ENCODE data around the gene FIGN.

Gene FIGN

DNA sequence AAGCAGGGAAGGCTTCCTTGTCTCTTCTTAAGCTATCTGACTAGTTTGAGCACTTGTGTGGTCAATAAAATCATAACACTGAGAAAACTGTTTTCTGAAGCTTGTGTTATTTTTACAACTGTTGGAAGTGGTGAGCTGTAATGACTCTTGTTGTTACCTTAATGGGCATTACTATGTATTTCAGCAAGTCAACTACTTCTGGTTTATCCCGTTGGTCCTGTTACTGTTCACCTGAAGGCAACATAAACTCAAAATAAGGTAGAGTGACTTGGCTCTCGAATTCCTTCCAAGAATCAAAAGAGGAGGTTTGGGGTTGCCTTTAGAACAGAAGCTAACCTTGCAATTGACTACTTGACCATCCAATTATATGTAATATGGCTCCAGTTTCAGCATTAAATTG lies 23.2 kb upstream of the FIGN start:
- no peak for TF ChIP-seq EZH2phosphoT487 (IDR thresholded peaks at IDR 0.05; ENCODE audit: low read depth)
- no peak for TF ChIP-seq CTCF (IDR thresholded peaks at IDR 0.05; ENCODE audit: low read depth, low read length)
- no peak overlapping the region for H3K9ac ChIP-seq (ENCODE audit: low read length)
- no peaks in the 10 kb centered on the region for H3K4me1 ChIP-seq (ENCODE audit: low read length)
- no peaks in the 10 kb centered on the region for H3K27me3 ChIP-seq (ENCODE audit: low read depth, low read length)
- H3K9me3 ChIP-seq (ENCODE audit: insufficient read depth, low read length), result no peaks in the 10 kb centered on the region
- H3K27ac ChIP-seq (ENCODE audit: low read length), result no peak overlapping the region
- H3K36me3 ChIP-seq (replicated peaks; ENCODE audit: low read depth, low read length), result no peaks in the 10 kb centered on the region
- no peak overlapping the region for H3K4me2 ChIP-seq (ENCODE audit: low read length)
- no peak overlapping the region for H2AFZ ChIP-seq (ENCODE audit: low read depth, low read length)
- H4K20me1 ChIP-seq (ENCODE audit: insufficient read depth, low read length), result no peaks in the 10 kb centered on the region
- no peak overlapping the region for H3K4me3 ChIP-seq (ENCODE audit: low read length)
- H3K79me2 ChIP-seq (ENCODE audit: low read length), result no peaks in the 10 kb centered on the region

DNA sequence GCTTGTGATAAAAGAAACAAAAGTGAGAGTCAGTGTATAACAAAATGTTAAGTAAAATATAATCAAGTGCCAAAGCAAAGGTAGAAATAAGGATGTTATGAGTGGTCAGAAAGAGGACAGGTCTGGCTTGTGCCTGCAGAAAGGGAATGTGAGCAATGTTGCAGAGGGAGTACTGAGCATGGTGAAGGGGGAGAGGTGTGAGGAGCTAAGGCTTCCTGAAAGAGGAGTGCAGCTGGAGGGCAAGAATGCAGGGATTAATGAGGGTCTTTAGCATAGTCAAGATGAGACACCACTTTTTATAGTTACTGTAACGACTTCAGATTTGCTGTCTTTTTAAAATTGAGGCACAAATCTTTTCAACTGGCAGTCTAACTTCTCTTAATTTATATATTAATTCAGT lies 22.0 kb upstream of the FIGN start:
- Histone ChIP-seq H3K4me3 (ENCODE audit: low read length) (no peak overlapping the region), H4K20me1 (ENCODE audit: insufficient read depth, low read length) (no peaks in the 10 kb centered on the region), H3K27ac (ENCODE audit: low read length) (no peak overlapping the region), H2AFZ (ENCODE audit: low read depth, low read length) (no peak overlapping the region), H3K9ac (ENCODE audit: low read length) (no peak overlapping the region), H3K4me1 (ENCODE audit: low read length) (no peaks in the 10 kb centered on the region), H3K79me2 (ENCODE audit: low read length) (no peaks in the 10 kb centered on the region), H3K27me3 (ENCODE audit: low read depth, low read length) (no peaks in the 10 kb centered on the region), H3K36me3 (replicated peaks; ENCODE audit: low read depth, low read length) (no peaks in the 10 kb centered on the region), H3K4me2 (ENCODE audit: low read length) (no peak overlapping the region), H3K9me3 (ENCODE audit: insufficient read depth, low read length) (no peaks in the 10 kb centered on the region)
- TF ChIP-seq CTCF (IDR thresholded peaks at IDR 0.05; ENCODE audit: low read depth, low read length) (no peak), EZH2phosphoT487 (IDR thresholded peaks at IDR 0.05; ENCODE audit: low read depth) (no peak)

DNA sequence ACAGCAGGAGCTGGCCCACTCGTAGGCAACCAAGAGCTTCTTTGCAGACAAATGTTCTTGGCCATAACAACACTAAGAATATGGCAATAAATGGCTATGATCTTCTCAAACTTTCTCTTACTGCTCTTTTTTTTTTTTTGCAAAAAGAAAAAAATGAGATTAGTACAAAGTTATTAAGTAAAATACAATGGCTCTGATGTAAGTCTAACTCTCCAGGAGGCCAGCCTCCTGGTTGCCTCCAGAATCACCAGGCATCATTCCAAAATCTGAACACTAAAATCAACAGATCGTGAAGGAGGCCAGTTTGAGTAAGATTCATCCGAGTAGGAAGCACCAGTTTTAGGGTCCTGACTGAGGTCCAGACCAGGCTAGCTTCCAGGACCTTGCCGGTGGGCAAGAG lies 20.8 kb upstream of the FIGN start:
- H3K4me1 ChIP-seq (ENCODE audit: low read length), result no peaks in the 10 kb centered on the region
- H3K4me2 ChIP-seq (ENCODE audit: low read length), result no peak overlapping the region
- no peaks in the 10 kb centered on the region for H3K27me3 ChIP-seq (ENCODE audit: low read depth, low read length)
- no peak overlapping the region for H2AFZ ChIP-seq (ENCODE audit: low read depth, low read length)
- no peak overlapping the region for H3K9ac ChIP-seq (ENCODE audit: low read length)
- no peaks in the 10 kb centered on the region for H4K20me1 ChIP-seq (ENCODE audit: insufficient read depth, low read length)
- H3K27ac ChIP-seq (ENCODE audit: low read length), result no peak overlapping the region
- no peaks in the 10 kb centered on the region for H3K9me3 ChIP-seq (ENCODE audit: insufficient read depth, low read length)
- no peaks in the 10 kb centered on the region for H3K36me3 ChIP-seq (replicated peaks; ENCODE audit: low read depth, low read length)
- no peaks in the 10 kb centered on the region for H3K79me2 ChIP-seq (ENCODE audit: low read length)
- no peak overlapping the region for H3K4me3 ChIP-seq (ENCODE audit: low read length)
- no peak for TF ChIP-seq EZH2phosphoT487 (IDR thresholded peaks at IDR 0.05; ENCODE audit: low read depth)
- TF ChIP-seq CTCF (IDR thresholded peaks at IDR 0.05; ENCODE audit: low read depth, low read length), result no peak

GRCh38 chr2:163755366-163755765 lies 19.6 kb upstream of the FIGN start:
- H4K20me1 ChIP-seq (ENCODE audit: insufficient read depth, low read length), result no peaks in the 10 kb centered on the region
- H3K9ac ChIP-seq (ENCODE audit: low read length), result no peak overlapping the region
- H2AFZ ChIP-seq (ENCODE audit: low read depth, low read length), result no peak overlapping the region
- H3K27ac ChIP-seq (ENCODE audit: low read length), result no peak overlapping the region
- TF ChIP-seq CTCF (IDR thresholded peaks at IDR 0.05; ENCODE audit: low read depth, low read length), result no peak
- H3K4me1 ChIP-seq (ENCODE audit: low read length), result no peaks in the 10 kb centered on the region
- H3K4me3 ChIP-seq (ENCODE audit: low read length), result no peak overlapping the region
- no peaks in the 10 kb centered on the region for H3K27me3 ChIP-seq (ENCODE audit: low read depth, low read length)
- H3K9me3 ChIP-seq (ENCODE audit: insufficient read depth, low read length), result no peaks in the 10 kb centered on the region
- no peaks in the 10 kb centered on the region for H3K36me3 ChIP-seq (replicated peaks; ENCODE audit: low read depth, low read length)
- no peaks in the 10 kb centered on the region for H3K79me2 ChIP-seq (ENCODE audit: low read length)
- no peak overlapping the region for H3K4me2 ChIP-seq (ENCODE audit: low read length)
